WI38 (cell line): ENCODE measurements around the gene PPP3R1.
A peak's percentile ranks its signal among the peaks of the same experiment; 100 is the strongest.

Source experiments
- H3K4me3 ChIP-seq: 2 replicates; pipeline ENCODE4 v1.5.1; 2011; ENCODE audit warnings: low read depth, mild to moderate bottlenecking, control low read depth, low read length
- CTCF ChIP-seq: IDR thresholded peaks from 2 replicates; pipeline ENCODE4 v1.5.1; 2012; ENCODE audit warnings: low read depth, mild to moderate bottlenecking, control low read depth, low read length

PPP3R1 gene

GRCh38 chr2:68258851-68259250, 6.5 kb upstream of the PPP3R1 start:
- H3K4me3 ChIP-seq: no peak overlapping the region
- TF ChIP-seq CTCF: no peak

GRCh38 chr2:68256093-68256450, 3.7 kb upstream of the PPP3R1 start:
- no peak overlapping the region for H3K4me3 ChIP-seq
- no peak for TF ChIP-seq CTCF

GRCh38 chr2:68253219-68254068, 1.1 kb upstream of the PPP3R1 start:
- no peak for TF ChIP-seq CTCF
- peak overlapping the region; percentile 75 for H3K4me3 ChIP-seq

- no peak for TF ChIP-seq CTCF
- peak overlapping the region; percentile 79 for H3K4me3 ChIP-seq
These were observed 405 bp downstream of the PPP3R1 start for GRCh38 chr2:68251855-68252399.

GRCh38 chr2:68251187-68251854, 1.0 kb downstream of the PPP3R1 start:
- peak overlapping the region; percentile 79 for H3K4me3 ChIP-seq

GRCh38 chr2:68250652-68251186, 1.6 kb downstream of the PPP3R1 start:
- no peak for TF ChIP-seq CTCF
- H3K4me3 ChIP-seq: peak overlapping the region; percentile 79

More at GRCh38 chr2:68251187-68251854, 1.0 kb downstream of the PPP3R1 start:
- TF ChIP-seq CTCF: peak; percentile 66
